ENCODE measurements around the gene ZDHHC6. TPM values are rescaled to one million over a fixed set of nuclear protein-coding genes. Genes with fewer than 3 reads are reported as not detected.

Gene ZDHHC6
- polyA plus RNA-seq, 1 donor from 2014 or later: 50.5 TPM

GRCh38 chr10:112424651-112425050 is 22.1 kb downstream of the ZDHHC6 start:
- H3F3A ChIP-seq (ENCODE audit: insufficient read depth, low read length, poor library complexity, severe bottlenecking): no peaks in the 10 kb centered on the region
- H3K79me2 ChIP-seq (replicated peaks; ENCODE audit: insufficient read depth, low read length): no peaks in the 10 kb centered on the region
- TF ChIP-seq TAF1 (IDR thresholded peaks at IDR 0.05; ENCODE audit: low read depth) (no peak), SMC3 (conservative IDR thresholded peaks at IDR 0.05; ENCODE audit: poor library complexity) (no peak), EZH2 (IDR thresholded peaks at IDR 0.05; ENCODE audit: borderline replicate concordance, insufficient read depth, low read length, poor library complexity, severe bottlenecking) (no peak), REST (IDR thresholded peaks at IDR 0.05; ENCODE audit: borderline replicate concordance) (no peak), EP300 (conservative IDR thresholded peaks at IDR 0.05; ENCODE audit: poor library complexity, severe bottlenecking) (no peak), RAD21 (conservative IDR thresholded peaks at IDR 0.05) (no peak), CTCF (IDR thresholded peaks at IDR 0.05; ENCODE audit: poor library complexity, severe bottlenecking) (no peak), POLR2AphosphoS5 (IDR thresholded peaks at IDR 0.05) (no peak), MXI1 (conservative IDR thresholded peaks at IDR 0.05; ENCODE audit: poor library complexity, severe bottlenecking) (no peak)
- no peaks in the 10 kb centered on the region for H3K9me2 ChIP-seq (ENCODE audit: insufficient read depth, low read length)
- no peak overlapping the region for H3K4me3 ChIP-seq (ENCODE audit: low read length)
- H3K9me3 ChIP-seq (ENCODE audit: low read length): no peaks in the 10 kb centered on the region
- H3K27me3 ChIP-seq (ENCODE audit: insufficient read depth, low read depth, low read length): no peaks in the 10 kb centered on the region
- no peaks in the 10 kb centered on the region for H4K20me1 ChIP-seq (ENCODE audit: insufficient read depth)
- H3K27ac ChIP-seq (ENCODE audit: low read length): no peak overlapping the region
- no peaks in the 10 kb centered on the region for H3K36me3 ChIP-seq (ENCODE audit: insufficient read depth, low read length)
- H3K9ac ChIP-seq (ENCODE audit: low read length): no peak overlapping the region
- H3K4me2 ChIP-seq (ENCODE audit: low read length): no peak overlapping the region
- H2AFZ ChIP-seq (ENCODE audit: low read depth, low read length): no peak overlapping the region

GRCh38 chr10:112421731-112422130 is 25.0 kb downstream of the ZDHHC6 start:
- no peaks in the 10 kb centered on the region for H3K27me3 ChIP-seq (ENCODE audit: insufficient read depth, low read depth, low read length)
- H4K20me1 ChIP-seq (ENCODE audit: insufficient read depth): no peaks in the 10 kb centered on the region
- no peak for TF ChIP-seq EP300 (conservative IDR thresholded peaks at IDR 0.05; ENCODE audit: poor library complexity, severe bottlenecking)
- TF ChIP-seq POLR2AphosphoS5 (IDR thresholded peaks at IDR 0.05): no peak
- TF ChIP-seq MXI1 (conservative IDR thresholded peaks at IDR 0.05; ENCODE audit: poor library complexity, severe bottlenecking): no peak
- no peaks in the 10 kb centered on the region for H3K36me3 ChIP-seq (ENCODE audit: insufficient read depth, low read length)
- H3K79me2 ChIP-seq (replicated peaks; ENCODE audit: insufficient read depth, low read length): no peaks in the 10 kb centered on the region
- no peak overlapping the region for H3K27ac ChIP-seq (ENCODE audit: low read length)
- no peak overlapping the region for H3K9ac ChIP-seq (ENCODE audit: low read length)
- H3K9me2 ChIP-seq (ENCODE audit: insufficient read depth, low read length): no peaks in the 10 kb centered on the region
- H2AFZ ChIP-seq (ENCODE audit: low read depth, low read length): no peak overlapping the region
- H3K4me3 ChIP-seq (ENCODE audit: low read length): no peak overlapping the region
- no peaks in the 10 kb centered on the region for H3K9me3 ChIP-seq (ENCODE audit: low read length)
- no peaks in the 10 kb centered on the region for H3F3A ChIP-seq (ENCODE audit: insufficient read depth, low read length, poor library complexity, severe bottlenecking)
- H3K4me2 ChIP-seq (ENCODE audit: low read length): no peak overlapping the region

GRCh38 chr10:112412696-112413095 is 34.0 kb downstream of the ZDHHC6 start:
- no peaks in the 10 kb centered on the region for H3K36me3 ChIP-seq (ENCODE audit: insufficient read depth, low read length)
- no peak overlapping the region for H2AFZ ChIP-seq (ENCODE audit: low read depth, low read length)
- H3K79me2 ChIP-seq (replicated peaks; ENCODE audit: insufficient read depth, low read length): no peaks in the 10 kb centered on the region
- no peak overlapping the region for H3K4me3 ChIP-seq (ENCODE audit: low read length)
- H3K27me3 ChIP-seq (ENCODE audit: insufficient read depth, low read depth, low read length): no peaks in the 10 kb centered on the region
- no peaks in the 10 kb centered on the region for H3F3A ChIP-seq (ENCODE audit: insufficient read depth, low read length, poor library complexity, severe bottlenecking)
- H3K27ac ChIP-seq (ENCODE audit: low read length): no peak overlapping the region
- H3K9ac ChIP-seq (ENCODE audit: low read length): no peak overlapping the region
- H3K9me2 ChIP-seq (ENCODE audit: insufficient read depth, low read length): no peaks in the 10 kb centered on the region
- TF ChIP-seq REST (IDR thresholded peaks at IDR 0.05; ENCODE audit: borderline replicate concordance) (no peak), MXI1 (conservative IDR thresholded peaks at IDR 0.05; ENCODE audit: poor library complexity, severe bottlenecking) (no peak), CTCF (IDR thresholded peaks at IDR 0.05; ENCODE audit: poor library complexity, severe bottlenecking) (no peak), POLR2AphosphoS5 (IDR thresholded peaks at IDR 0.05) (no peak), TAF1 (IDR thresholded peaks at IDR 0.05; ENCODE audit: low read depth) (no peak), SMC3 (conservative IDR thresholded peaks at IDR 0.05; ENCODE audit: poor library complexity) (no peak), EP300 (conservative IDR thresholded peaks at IDR 0.05; ENCODE audit: poor library complexity, severe bottlenecking) (no peak), EZH2 (IDR thresholded peaks at IDR 0.05; ENCODE audit: borderline replicate concordance, insufficient read depth, low read length, poor library complexity, severe bottlenecking) (no peak), RAD21 (conservative IDR thresholded peaks at IDR 0.05) (no peak)
- no peak overlapping the region for H3K4me2 ChIP-seq (ENCODE audit: low read length)
- H3K9me3 ChIP-seq (ENCODE audit: low read length): no peaks in the 10 kb centered on the region
- no peaks in the 10 kb centered on the region for H4K20me1 ChIP-seq (ENCODE audit: insufficient read depth)
